K562 (cell line): ENCODE results near the gene USB1. TPM values are rescaled to one million over a fixed set of nuclear protein-coding genes. Genes with fewer than 3 reads are reported as not detected.

Source experiments
- ATAC-seq: fragments of 200-7000 bp; cut with Tn5 transposase; 3 replicates; pipeline ENCODE4 v1.9.1; 2020; ENCODE audit warnings: moderate library complexity
- BruUV-seq: library from RNA; stranded (reverse); fragments of 400-500 nt; replicated peaks from 2 replicates; lab custom pipeline; 2021; lab: Mats Ljungman, UMichigan
- CTCF ChIA-PET: fragments of 300-600 bp; formaldehyde crosslinking; extraction: SDS; loops from one replicate; lab custom pipeline; 2021; ENCODE audit warnings: low intra/inter-chr PET ratio; lab: Yijun Ruan, JAX
- POLR2A ChIA-PET: fragments of 300-600, 350-650 bp; sonication (Branson Sonifier 250); formaldehyde crosslinking; extraction: SDS; loops from one replicate; lab custom pipeline; 2021; ENCODE audit warnings: antibody characterized with exemption, inconsistent platforms; lab: Yijun Ruan, JAX
- DNase-seq, 4 experiments: peaks; one replicate each; pipeline versions ENCODE4 v3.0.0 to v3.0.0-alpha.2; 2011 to 2018; ENCODE audit warnings: low spot score in 3 of 4, mixed read lengths in 3 of 4; ENCODE audit errors: extremely low read depth in 1 of 4
- FAIRE-seq: peaks from 2 replicates; lab custom pipeline; 2011; peaks lifted over from hg19 to GRCh38; lab: Jason Lieb, UNC
- H2AFZ ChIP-seq: 2 replicates; pipeline ENCODE4 v1.6.0; 2011; ENCODE audit warnings: low read depth, low read length, control low read depth, inconsistent platforms
- H3K27ac ChIP-seq: fragments of 200-600 bp; 3 replicates; pipeline ENCODE4 v1.8.0; 2011; ENCODE audit warnings: low read depth, mild to moderate bottlenecking, control low read depth, inconsistent platforms, low read length, moderate library complexity, mixed read lengths; ENCODE audit errors: extremely low read depth
- H3K27me3 ChIP-seq, 2 experiments: fragments of 300-600 bp in 1 of 2; 2 replicates in 1 of 2; 3 replicates in 1 of 2; pipeline versions ENCODE4 v1.6.0 to v1.8.0; 2011; ENCODE audit warnings: inconsistent platforms in 2 of 2, low read length in 2 of 2, mild to moderate bottlenecking in 1 of 2, mixed read lengths in 1 of 2, moderate library complexity in 1 of 2; ENCODE audit not compliant: control insufficient read depth in 2 of 2, insufficient read depth in 2 of 2
- H3K36me3 ChIP-seq: fragments of 300-600 bp; 3 replicates; pipeline ENCODE4 v1.8.0; 2011; ENCODE audit warnings: mild to moderate bottlenecking, low read length, inconsistent platforms; ENCODE audit not compliant: control insufficient read depth, insufficient read depth
- H3K4me1 ChIP-seq, 2 experiments: fragments of 200-600 bp in 1 of 2; replicated peaks in 1 of 2; 2 replicates in 1 of 2; 3 replicates in 1 of 2; pipeline versions ENCODE4 v1.5.1 to v1.8.0; 2011; ENCODE audit warnings: inconsistent platforms in 2 of 2, low read length in 2 of 2, mild to moderate bottlenecking in 1 of 2, mixed read lengths in 1 of 2, moderate library complexity in 1 of 2; ENCODE audit not compliant: control insufficient read depth in 2 of 2, insufficient read depth in 2 of 2
- H3K4me2 ChIP-seq: 2 replicates; pipeline ENCODE4 v1.6.1; 2011; ENCODE audit warnings: low read length, control low read depth, inconsistent platforms, mixed read lengths; ENCODE audit not compliant: insufficient read depth
- H3K4me3 ChIP-seq: fragments of 200-600 bp; sonication (generic), shearing (Covaris generic); 2 replicates; pipeline ENCODE4 v1.5.1; 2016; ENCODE audit warnings: control low read depth, inconsistent platforms
- H3K79me2 ChIP-seq: fragments of 200-600 bp; 3 replicates; pipeline ENCODE4 v1.8.0; 2011; ENCODE audit warnings: low read length, inconsistent platforms; ENCODE audit not compliant: control insufficient read depth, insufficient read depth
- H3K9ac ChIP-seq, 2 experiments: 2 replicates each; pipeline versions ENCODE4 v1.6.0 to v1.6.1; 2011; ENCODE audit warnings: low read depth in 2 of 2, low read length in 2 of 2, control low read depth in 1 of 2, inconsistent platforms in 1 of 2, mild to moderate bottlenecking in 1 of 2, mixed read lengths in 1 of 2; ENCODE audit not compliant: insufficient read depth in 1 of 2
- H3K9me1 ChIP-seq: one replicate; pipeline ENCODE4 v1.6.0; 2011; ENCODE audit warnings: inconsistent platforms, mild to moderate bottlenecking, low read length, moderate library complexity; ENCODE audit not compliant: control insufficient read depth, insufficient read depth
- H3K9me3 ChIP-seq: replicated peaks from 2 replicates; pipeline ENCODE4 v1.5.1; 2011; ENCODE audit warnings: low read depth, low read length, inconsistent platforms; ENCODE audit not compliant: control insufficient read depth, insufficient read depth
- H4K20me1 ChIP-seq: replicated peaks from 2 replicates; pipeline ENCODE4 v1.6.1; 2011; ENCODE audit warnings: low read length, inconsistent platforms, mixed read lengths; ENCODE audit not compliant: control insufficient read depth, insufficient read depth
- ATF3 ChIP-seq, 2 experiments: fragments of 450-650 bp in 1 of 2; sonication (generic) in 1 of 2; formaldehyde crosslinking in 1 of 2; IDR thresholded peaks in 1 of 2; conservative IDR thresholded peaks in 1 of 2; 2 replicates each; pipeline versions ENCODE4 v1.6.1 to v1.8.1; 2016 to 2023; ENCODE audit warnings: mild to moderate bottlenecking in 2 of 2, moderate library complexity in 2 of 2, inconsistent platforms in 1 of 2, missing genetic modification reagents in 1 of 2
- KAT2B ChIP-seq: IDR thresholded peaks from one replicate; pipeline ENCODE4 v1.6.1; 2012; ENCODE audit warnings: low read depth, mild to moderate bottlenecking, control low read depth, inconsistent platforms, low read length, moderate library complexity
- MTF1 ChIP-seq: fragments of 250-450 bp; sonication (Bioruptor Pico); IDR thresholded peaks from 2 replicates; pipeline ENCODE4 v1.9.0; 2021; ENCODE audit warnings: moderate library complexity, mild to moderate bottlenecking, inconsistent platforms, borderline replicate concordance
- NKRF ChIP-seq: fragments of 450-650 bp; IDR thresholded peaks from 2 replicates; pipeline ENCODE4 v1.6.1; 2016; ENCODE audit warnings: borderline replicate concordance
- POLR2G ChIP-seq: fragments of 200-400 bp; formaldehyde crosslinking; IDR thresholded peaks from 2 replicates; pipeline ENCODE4 v1.6.1; 2017; ENCODE audit warnings: low read depth, mild to moderate bottlenecking, antibody characterized with exemption, low read length, moderate library complexity
- SIRT6 ChIP-seq: IDR thresholded peaks from one replicate; pipeline ENCODE4 v1.6.1; 2012; ENCODE audit warnings: low read depth, mild to moderate bottlenecking, control low read depth, inconsistent platforms, low read length, moderate library complexity
- STAG1 ChIP-seq: sonication (generic); formaldehyde crosslinking; IDR thresholded peaks from 2 replicates; pipeline ENCODE4 v1.5.0; 2020; ENCODE audit warnings: missing genetic modification reagents, borderline replicate concordance
- WGBS: fragments of 100-300 bp; shearing (Covaris generic); methylation state at CpG from one replicate; pipeline ENCODE4 v1.1.6; 2016; ENCODE audit warnings: low coverage, mixed read lengths; ENCODE audit not compliant: insufficient coverage; ENCODE audit errors: missing lambda C conversion rate; 5-methylcytosine and 5-hydroxymethylcytosine counted together
- in situ Hi-C: fragments of 300-500 bp; cut with MboI; formaldehyde crosslinking; loops from 4 replicates; pipeline ENCODE4 v1.15.0; 2018; ENCODE audit warnings: inconsistent platforms, mixed read lengths
- intact Hi-C: fragments of 100-400 bp; cut with micrococcal nuclease; formaldehyde crosslinking; loops from 2 replicates; pipeline ENCODE4 v1.14.2; 2022
- polyA plus RNA-seq, 8 experiments: library from polyadenylated mRNA; depleted of rRNA in 4 of 8; stranded (reverse) in 5 of 8; unstranded in 3 of 8; fragments of >200 nt; fragmentation: Nextera tagmentation in 2 of 8; fragmentation: Illumina TruSeq in 1 of 8; extraction: Ambion mirVana in 2 of 8; extraction: Trizol in 1 of 8; gene quantifications; 2 replicates each; pipeline versions ENCODE4 v1.2.1 to v1.2.3, GENCODE V29; 2011 to 2014; ENCODE audit warnings: inconsistent platforms in 1 of 8, missing spikeins in 1 of 8
- total RNA-seq, 7 experiments: library from RNA; depleted of rRNA in 6 of 7; stranded (reverse); fragments of >200 nt in 6 of 7; fragmentation: Illumina TruSeq in 2 of 7; extraction: Trizol in 2 of 7; gene quantifications; 2 replicates each; pipeline versions ENCODE4 v1.2.1 to v1.2.3, GENCODE V29; 2011 to 2021; ENCODE audit warnings: low replicate concordance in 1 of 7

USB1 gene
- total and polyA plus RNA-seq, 9 of the 15 experiments (the other 6 are each of a cell fraction or from before 2014, with no cell fraction given) = 11.6 to 73.6 (median 19.4) TPM

- TF ChIP-seq MTF1 (CRISPR knock-in tag) (no peak), STAG1 (CRISPR knock-in tag) (no peak), SIRT6 (no peak), NKRF (no peak), KAT2B (no peak)
Observed at GRCh38 chr16:58040945-58041627, 39.9 kb downstream of the USB1 start (continued).

GRCh38 chr16:58041628-58041955 is 40.4 kb downstream of the USB1 start:
- 91% methylated on average over 8 of the region's 18 CpGs for WGBS
- Histone ChIP-seq H3K4me1 (peaks cover 0 to 29% of the 10 kb centered on the region in 2 experiments; a peak in 1 of 5 replicates), H3K79me2 (no peaks in the 10 kb centered on the region), H3K27me3 (no peaks in the 10 kb centered on the region), H3K9me1 (peaks cover 3% of the 10 kb centered on the region), H3K9ac (no peak overlapping the region), H2AFZ (no peak overlapping the region), H3K36me3 (peaks cover 50% of the 10 kb centered on the region; the same call in 2 of the 3 replicates), H3K4me3 (no peak overlapping the region), H4K20me1 (no peaks in the 10 kb centered on the region), H3K4me2 (no peak overlapping the region), H3K9me3 (no peaks in the 10 kb centered on the region), H3K27ac (no peak overlapping the region)
- intact Hi-C loops (no loop called here), in situ Hi-C loops (no loop called here)
- DNase-seq = no peak
- CTCF ChIA-PET = no interaction called here
- POLR2A ChIA-PET = no interaction called here
- no peak for FAIRE-seq
- no TSS peak for BruUV-seq
- 0 out of 2 replicates have a peak, but pooled peaks have one; percentile 26 for TF ChIP-seq POLR2G
- TF ChIP-seq ATF3 (IDR thresholded peaks at IDR 0.05) = no peak
- no peak for TF ChIP-seq ATF3 (CRISPR knock-in tag; conservative IDR thresholded peaks at IDR 0.05)
- ATAC-seq = no peak
